ENCODE results near the gene RXFP4. TPM values are rescaled to one million over a fixed set of nuclear protein-coding genes. Genes with fewer than 3 reads are reported as not detected.

RXFP4 gene
- total and polyA plus RNA-seq, 9 of the 15 experiments (the other 6 are each of a cell fraction or from before 2014, with no cell fraction given): 0.64 TPM; not detected in 8

DNA sequence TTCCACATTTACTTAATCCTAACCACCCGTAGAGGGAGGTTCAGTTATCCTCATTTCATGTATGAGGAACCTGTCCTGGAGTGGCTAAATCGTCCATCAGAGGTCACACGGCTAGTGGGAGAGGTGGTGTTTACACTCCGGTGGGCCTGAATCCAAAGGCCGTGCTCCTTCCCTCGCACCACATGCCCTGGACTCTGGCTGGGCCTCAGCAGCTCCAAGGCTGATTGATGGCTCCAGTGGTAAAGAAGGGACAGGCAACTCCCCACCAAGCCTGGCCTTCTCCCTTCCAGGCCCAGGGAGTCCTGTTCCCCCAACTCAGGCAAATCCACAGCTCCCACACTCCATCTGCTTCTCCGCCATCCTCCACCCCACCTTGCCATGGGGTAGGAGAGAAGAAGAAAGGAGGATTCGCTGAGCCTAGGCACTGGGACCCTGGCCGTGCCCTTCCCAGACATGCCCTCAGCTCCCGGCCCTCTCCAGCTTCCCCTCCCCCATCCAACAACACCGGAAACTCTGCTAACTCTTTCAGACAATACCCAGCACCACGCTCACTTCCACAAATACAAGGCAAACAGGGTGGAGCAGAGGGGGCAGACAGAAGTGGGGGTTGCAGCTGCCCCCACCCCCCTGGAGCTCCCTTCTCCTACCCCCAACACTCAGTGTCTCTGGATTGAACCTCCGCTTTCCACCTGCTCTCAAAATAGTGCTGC, 26.1 kb downstream of the RXFP4 start:
- no peak for ATAC-seq
- in situ Hi-C loops (cut with MboI) (no loop called here), intact Hi-C loops (cut with micrococcal nuclease) (no loop called here)
- Histone ChIP-seq H3K9me3 (replicated peaks; ENCODE audit: control insufficient read depth, insufficient read depth, low read depth, low read length) (no peaks in the 10 kb centered on the region), H3K4me2 (ENCODE audit: insufficient read depth, low read length) (no peak overlapping the region), H3K9ac (ENCODE audit: insufficient read depth in 1 of 2, low read depth in 2 of 2, low read length in 2 of 2) (peak overlapping the region in 1 of 2 experiments; percentile 17; a peak in 1 of 4 replicates), H3K36me3 (ENCODE audit: control insufficient read depth, insufficient read depth, low read length) (peaks cover 79% of the 10 kb centered on the region; the same call in 2 of the 3 replicates), H3K9me1 (ENCODE audit: control insufficient read depth, insufficient read depth, low read length) (peaks cover 5% of the 10 kb centered on the region), H4K20me1 (replicated peaks; ENCODE audit: control insufficient read depth, insufficient read depth, low read length) (peaks cover 11% of the 10 kb centered on the region; the same call in 1 of the 2 replicates), H3K4me3 (no peak overlapping the region), H2AFZ (ENCODE audit: low read depth, low read length) (no peak overlapping the region), H3K79me2 (ENCODE audit: control insufficient read depth, insufficient read depth, low read length) (peaks cover 55% of the 10 kb centered on the region), H3K4me1 (replicated peaks in 1 of 2; ENCODE audit: control insufficient read depth in 2 of 2, insufficient read depth in 2 of 2, low read length in 2 of 2) (peaks cover 31 to 49% of the 10 kb centered on the region in 2 experiments), H3K27ac (ENCODE audit: extremely low read depth, low read depth, low read length) (no peak overlapping the region), H3K27me3 (ENCODE audit: control insufficient read depth in 2 of 2, insufficient read depth in 2 of 2, low read length in 2 of 2) (no peaks in the 10 kb centered on the region)
- BruUV-seq (replicated peaks): no TSS peak
- TF ChIP-seq RBFOX2 (IDR thresholded peaks at IDR 0.05; ENCODE audit: low read depth, low read length): peak; percentile 46
- TF ChIP-seq PHB2 (IDR thresholded peaks at IDR 0.05; ENCODE audit: low read depth): no peak
- peak; percentile 41; the same call in 1 of the 2 replicates for TF ChIP-seq POLR2G (IDR thresholded peaks at IDR 0.05; ENCODE audit: low read depth, low read length)
- no peak for DNase-seq (ENCODE audit: extremely low read depth in 1 of 4, low spot score in 3 of 4)
- FAIRE-seq: no peak
- WGBS (ENCODE audit: insufficient coverage, low coverage, missing lambda C conversion rate): 88% methylated on average over 11 of the region's 13 CpGs
- ChIA-PET POLR2A (interaction anchor here (0.5 to 6.0 kb wide), 10 partner anchors 8 to 1230 kb away, joined by 3 to 41 read pairs (median 4); partner anchors contain the start of gene ARHGEF2), CTCF (ENCODE audit: low intra/inter-chr PET ratio) (no interaction called here)

DNA sequence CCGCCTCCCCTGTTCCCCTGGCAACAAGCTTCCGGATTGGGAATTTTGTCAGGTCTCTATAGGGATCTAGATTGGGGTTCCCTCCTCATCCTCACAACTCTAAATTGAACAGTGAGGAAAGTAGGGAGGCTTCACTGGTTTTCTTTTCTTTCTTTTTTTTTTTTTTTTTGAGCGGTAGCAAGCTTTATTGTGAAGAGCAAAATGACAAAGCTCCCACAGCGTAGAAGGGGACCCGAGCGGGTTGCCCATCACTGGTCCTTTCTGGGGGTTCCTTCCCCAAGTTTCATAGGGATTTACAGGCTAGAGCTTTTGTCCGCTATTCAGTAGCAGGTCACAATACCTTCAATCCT, 26.6 kb downstream of the RXFP4 start:
- Histone ChIP-seq H3K79me2 (ENCODE audit: control insufficient read depth, insufficient read depth, low read length) (peaks cover 60% of the 10 kb centered on the region), H3K36me3 (ENCODE audit: control insufficient read depth, insufficient read depth, low read length) (peaks cover 79% of the 10 kb centered on the region; the same call in 2 of the 3 replicates), H3K9me1 (ENCODE audit: control insufficient read depth, insufficient read depth, low read length) (peaks cover 5% of the 10 kb centered on the region), H3K9me3 (replicated peaks; ENCODE audit: control insufficient read depth, insufficient read depth, low read depth, low read length) (no peaks in the 10 kb centered on the region), H3K27me3 (ENCODE audit: control insufficient read depth in 2 of 2, insufficient read depth in 2 of 2, low read length in 2 of 2) (no peaks in the 10 kb centered on the region), H4K20me1 (replicated peaks; ENCODE audit: control insufficient read depth, insufficient read depth, low read length) (peaks cover 6% of the 10 kb centered on the region; the same call in 1 of the 2 replicates), H2AFZ (ENCODE audit: low read depth, low read length) (no peak overlapping the region), H3K4me2 (ENCODE audit: insufficient read depth, low read length) (no peak overlapping the region), H3K4me3 (no peak overlapping the region), H3K9ac (ENCODE audit: insufficient read depth in 1 of 2, low read depth in 2 of 2, low read length in 2 of 2) (no peak overlapping the region; a peak in 1 of 4 replicates), H3K27ac (ENCODE audit: extremely low read depth, low read depth, low read length) (no peak overlapping the region), H3K4me1 (replicated peaks in 1 of 2; ENCODE audit: control insufficient read depth in 2 of 2, insufficient read depth in 2 of 2, low read length in 2 of 2) (peaks cover 37 to 48% of the 10 kb centered on the region in 2 experiments)
- 94% methylated on average over 6 of the region's 7 CpGs for WGBS (ENCODE audit: insufficient coverage, low coverage, missing lambda C conversion rate)
- ATAC-seq (no peak), DNase-seq (ENCODE audit: extremely low read depth in 1 of 4, low spot score in 3 of 4) (no peak), FAIRE-seq (no peak)
- ChIA-PET POLR2A (interaction anchor here (0.6 to 6.0 kb wide), 9 partner anchors 9 to 1302 kb away, joined by 3 to 41 read pairs (median 4); partner anchors contain the start of gene ARHGEF2), CTCF (ENCODE audit: low intra/inter-chr PET ratio) (no interaction called here)
- BruUV-seq (replicated peaks): no TSS peak
- in situ Hi-C loops (cut with MboI): no loop called here
- intact Hi-C loops (cut with micrococcal nuclease): no loop called here
- TF ChIP-seq, protein P1, sequence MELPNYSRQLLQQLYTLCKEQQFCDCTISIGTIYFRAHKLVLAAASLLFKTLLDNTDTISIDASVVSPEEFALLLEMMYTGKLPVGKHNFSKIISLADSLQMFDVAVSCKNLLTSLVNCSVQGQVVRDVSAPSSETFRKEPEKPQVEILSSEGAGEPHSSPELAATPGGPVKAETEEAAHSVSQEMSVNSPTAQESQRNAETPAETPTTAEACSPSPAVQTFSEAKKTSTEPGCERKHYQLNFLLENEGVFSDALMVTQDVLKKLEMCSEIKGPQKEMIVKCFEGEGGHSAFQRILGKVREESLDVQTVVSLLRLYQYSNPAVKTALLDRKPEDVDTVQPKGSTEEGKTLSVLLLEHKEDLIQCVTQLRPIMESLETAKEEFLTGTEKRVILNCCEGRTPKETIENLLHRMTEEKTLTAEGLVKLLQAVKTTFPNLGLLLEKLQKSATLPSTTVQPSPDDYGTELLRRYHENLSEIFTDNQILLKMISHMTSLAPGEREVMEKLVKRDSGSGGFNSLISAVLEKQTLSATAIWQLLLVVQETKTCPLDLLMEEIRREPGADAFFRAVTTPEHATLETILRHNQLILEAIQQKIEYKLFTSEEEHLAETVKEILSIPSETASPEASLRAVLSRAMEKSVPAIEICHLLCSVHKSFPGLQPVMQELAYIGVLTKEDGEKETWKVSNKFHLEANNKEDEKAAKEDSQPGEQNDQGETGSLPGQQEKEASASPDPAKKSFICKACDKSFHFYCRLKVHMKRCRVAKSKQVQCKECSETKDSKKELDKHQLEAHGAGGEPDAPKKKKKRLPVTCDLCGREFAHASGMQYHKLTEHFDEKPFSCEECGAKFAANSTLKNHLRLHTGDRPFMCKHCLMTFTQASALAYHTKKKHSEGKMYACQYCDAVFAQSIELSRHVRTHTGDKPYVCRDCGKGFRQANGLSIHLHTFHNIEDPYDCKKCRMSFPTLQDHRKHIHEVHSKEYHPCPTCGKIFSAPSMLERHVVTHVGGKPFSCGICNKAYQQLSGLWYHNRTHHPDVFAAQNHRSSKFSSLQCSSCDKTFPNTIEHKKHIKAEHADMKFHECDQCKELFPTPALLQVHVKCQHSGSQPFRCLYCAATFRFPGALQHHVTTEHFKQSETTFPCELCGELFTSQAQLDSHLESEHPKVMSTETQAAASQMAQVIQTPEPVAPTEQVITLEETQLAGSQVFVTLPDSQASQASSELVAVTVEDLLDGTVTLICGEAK (IDR thresholded peaks at IDR 0.05): peak; percentile 79
- TF ChIP-seq, protein P1 (CRISPR knock-in tag; IDR thresholded peaks at IDR 0.05): peak; percentile 77
- TF ChIP-seq ZC3H4 (CRISPR knock-in tag; IDR thresholded peaks at IDR 0.05; ENCODE audit: borderline replicate concordance): no peak
